Adrenal gland (tissue), 12 donors: ENCODE results near the gene KCNJ15. TPM values are rescaled to one million over a fixed set of nuclear protein-coding genes. Genes with fewer than 3 reads are reported as not detected.

Experiments used
- DNase-seq, 7 donors: peaks; one replicate each; pipeline ENCODE4 v3.0.0-alpha.2; 2019 to 2020
- H3K27ac ChIP-seq, 5 donors: fragments of 200-600 bp; sonication (generic) in 4 of 5; 1 replicate in 3 of 5; 2 replicates in 2 of 5; pipeline versions ENCODE4 v1.5.1 to v1.8.0; 2016 to 2020; ENCODE audit warnings: mild to moderate bottlenecking in 1 of 5
- H3K27me3 ChIP-seq: fragments of 200-600 bp; 2 replicates; pipeline ENCODE4 v1.8.0; 2021
- H3K36me3 ChIP-seq, 2 donors: fragments of 200-600 bp; replicated peaks in 1 of 2; 1 replicate in 1 of 2; 2 replicates in 1 of 2; pipeline versions ENCODE4 v1.5.1 to v1.8.0; 2018 to 2022
- H3K4me1 ChIP-seq, 2 donors: fragments of 200-600 bp; replicated peaks in 1 of 2; 1 replicate in 1 of 2; 2 replicates in 1 of 2; pipeline versions ENCODE4 v1.5.1 to v1.8.0; 2018 to 2021
- H3K4me3 ChIP-seq, 4 donors: fragments of 200-600 bp; sonication (generic) in 3 of 4; one replicate each; pipeline ENCODE4 v1.5.1; 2016 to 2018
- H3K9me3 ChIP-seq, 3 donors: fragments of 200-600 bp; sonication (generic) in 1 of 3; replicated peaks in 1 of 3; 1 replicate in 2 of 3; 2 replicates in 1 of 3; pipeline versions ENCODE4 v1.5.1 to v1.8.0; 2016 to 2021
- CTCF ChIP-seq, 6 experiments: fragments of 450-650 bp in 4 of 6; fragments of 200-600 bp in 2 of 6; sonication (generic) in 1 of 6; IDR thresholded peaks; 1 replicate in 5 of 6; 2 replicates in 1 of 6; pipeline versions ENCODE4 v1.5.1 to v1.8.0; 2016 to 2021; ENCODE audit warnings: antibody characterized with exemption in 6 of 6, mild to moderate bottlenecking in 2 of 6, moderate library complexity in 1 of 6
- POLR2A ChIP-seq, 2 donors: fragments of 450-650 bp; IDR thresholded peaks; one replicate each; pipeline ENCODE4 v1.6.1; 2017; ENCODE audit warnings: antibody characterized with exemption in 2 of 2, mild to moderate bottlenecking in 2 of 2, moderate library complexity in 1 of 2
- WGBS, 4 donors: extraction: QIAGEN DNeasy Blood & Tissue Kit in 2 of 4; methylation state at CpG; one replicate each; pipeline versions ENCODE4 v1.1.5 to v1.1.7; 2013 to 2017; 5-methylcytosine and 5-hydroxymethylcytosine counted together
- intact Hi-C, 2 donors: fragments of 100-400 bp; cut with DNase I; formaldehyde crosslinking; loops; one replicate each; pipeline versions ENCODE4 v1.14.1 to v1.15.0; 2022 to 2023
- polyA plus RNA-seq, 3 donors: library from polyadenylated mRNA; stranded (reverse); fragments of 200-250 nt in 2 of 3; fragments of 350-450 nt in 1 of 3; fragmentation: Illumina TruSeq in 1 of 3; extraction: RNeasy Lipid Tissue Mini Kit (QIAGEN cat#74804) in 1 of 3; gene quantifications; one replicate each; pipeline ENCODE4 v1.2.3, GENCODE V29; 2013 to 2014
- total RNA-seq, 9 donors: library from RNA; depleted of rRNA in 4 of 9; stranded (reverse); fragments of >200 nt in 4 of 9; fragments of 120-200 nt in 1 of 9; fragmentation: NEBNext Ultra II Directional in 1 of 9; extraction: Animal tissue kit (Norgen Biotek cat#: 25700) in 1 of 9; gene quantifications; one replicate each; pipeline versions ENCODE4 v1.1.0 to v1.2.4, GENCODE V29; 2013 to 2023
- donor health status: healthy with polysubstance abuse.
- donor health status: Bipolar disorder and iron deficiency.
- donor health status: DM: yes; HTN: yes; CAD: no.
- donor health status: DM: no; HTN: no; CAD: no.
- donor health status: DM: no; HTN: no; CAD: no.
- donor health status: DM: yes; HTN: yes; CAD: no.

KCNJ15 gene
- total and polyA plus RNA-seq, 12 donors: 0.11 to 2.8 (median 0.45) TPM

GRCh38 chr21:38295997-38296764, 39.4 kb downstream of the KCNJ15 start:
- Histone ChIP-seq H3K27ac (no peak overlapping the region), H3K9me3 (no peaks in the 10 kb centered on the region), H3K36me3 (no peaks in the 10 kb centered on the region), H3K4me1 (peaks cover 5 to 22% of the 10 kb centered on the region in 2 donors), H3K4me3 (no peak overlapping the region), H3K27me3 (no peaks in the 10 kb centered on the region)
- TF ChIP-seq CTCF (IDR thresholded peaks at IDR 0.05) (no peak), POLR2A (IDR thresholded peaks at IDR 0.05) (no peak)
- WGBS, 4 donors: 45 to 56% (median 52%) methylated on average over 8 of the region's 8 CpGs
- DNase-seq: peak in 3 of 7 donors; percentile 31 to 39 (median 35)
- intact Hi-C loops: no loop called here

GRCh38 chr21:38297194-38297631, 40.4 kb downstream of the KCNJ15 start:
- Histone ChIP-seq H3K36me3 (no peaks in the 10 kb centered on the region), H3K4me1 (peaks cover 5 to 21% of the 10 kb centered on the region in 2 donors), H3K9me3 (no peaks in the 10 kb centered on the region), H3K27ac (no peak overlapping the region), H3K27me3 (no peaks in the 10 kb centered on the region), H3K4me3 (no peak overlapping the region)
- intact Hi-C loops: no loop called here
- DNase-seq: no peak
- TF ChIP-seq CTCF (IDR thresholded peaks at IDR 0.05) (no peak), POLR2A (IDR thresholded peaks at IDR 0.05) (no peak)
- 39 to 61% (median 54%) methylated on average over 2 to 3 of the region's 3 CpGs for WGBS, 4 donors

- Histone ChIP-seq H3K9me3 (no peaks in the 10 kb centered on the region), H3K4me1 (peaks cover 5 to 21% of the 10 kb centered on the region in 2 donors), H3K36me3 (no peaks in the 10 kb centered on the region), H3K27me3 (no peaks in the 10 kb centered on the region), H3K27ac (no peak overlapping the region), H3K4me3 (no peak overlapping the region)
- no peak for DNase-seq
- intact Hi-C loops: no loop called here
- TF ChIP-seq CTCF (IDR thresholded peaks at IDR 0.05): no peak
- TF ChIP-seq POLR2A (IDR thresholded peaks at IDR 0.05): no peak
- WGBS, 4 donors: 91 to 97% (median 92%) methylated on average over 3 of the region's 3 CpGs
These were observed 41.1 kb downstream of the KCNJ15 start for GRCh38 chr21:38297871-38298270.

- TF ChIP-seq POLR2A (IDR thresholded peaks at IDR 0.05): no peak
- TF ChIP-seq CTCF (IDR thresholded peaks at IDR 0.05): no peak
- intact Hi-C loops: no loop called here
- H3K4me1 ChIP-seq: peaks cover 1 to 17% of the 10 kb centered on the region in 2 donors
- H3K36me3 ChIP-seq: no peaks in the 10 kb centered on the region
- no peak for DNase-seq
- H3K9me3 ChIP-seq: no peaks in the 10 kb centered on the region
- 85 to 89% (median 87%) methylated on average over 3 of the region's 3 CpGs for WGBS, 4 donors
- H3K27me3 ChIP-seq: no peaks in the 10 kb centered on the region
- no peak overlapping the region for H3K27ac ChIP-seq
- no peak overlapping the region for H3K4me3 ChIP-seq
These were observed 42.0 kb downstream of the KCNJ15 start for GRCh38 chr21:38298832-38299231.
